VCaP (cell line): ENCODE results near the gene CORO7.
"Not testable (repeated sequence)": the region's sequence is repeated elsewhere in the genome, so short reads cannot be mapped to it uniquely, and the experiment has no call there.

Experiments used
- H3K27ac ChIP-seq: fragments of 450-650 bp; 2 replicates; pipeline ENCODE4 v1.5.1; 2017
- TF ChIP-seq, protein P1 (sequence below): fragments of 450-650 bp; conservative IDR thresholded peaks from 2 replicates; pipeline ENCODE4 v1.5.1; 2017; ENCODE audit warnings: mild to moderate bottlenecking, moderate library complexity

The CORO7 gene

DNA sequence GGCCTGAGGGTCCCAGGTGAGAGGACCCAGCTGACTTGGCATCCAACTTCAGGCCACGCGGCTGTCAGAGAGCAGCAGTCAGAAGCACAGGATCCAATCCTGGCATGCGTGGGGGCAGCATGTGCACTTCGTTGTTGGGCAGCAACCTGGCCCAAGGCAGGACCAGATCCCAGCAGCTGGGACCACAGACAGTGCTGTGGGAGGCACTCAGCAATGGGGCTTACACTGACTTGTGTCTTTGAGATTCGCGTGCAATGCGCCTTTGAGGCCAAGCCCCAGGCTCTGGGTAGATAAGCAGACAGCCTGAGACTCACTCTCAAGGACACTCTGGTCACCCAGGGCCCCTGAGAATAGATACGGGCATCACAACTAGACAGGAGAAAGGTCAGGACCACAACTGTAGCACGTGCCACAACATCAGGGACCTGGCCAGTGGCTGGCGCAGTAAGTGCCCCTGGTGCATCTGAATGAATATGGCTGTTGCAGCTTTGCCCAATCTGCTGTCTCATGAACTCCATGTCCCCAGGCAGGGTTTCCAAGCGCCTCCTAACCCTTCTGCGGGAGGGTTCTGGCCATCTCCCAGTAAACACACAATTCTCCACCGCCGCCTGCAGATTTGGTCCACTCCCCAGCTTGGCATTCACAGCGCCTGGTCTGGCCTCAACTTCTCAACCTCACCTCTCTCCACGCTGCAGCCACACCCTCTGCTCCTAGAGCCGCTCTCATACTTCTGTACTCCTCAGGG is 68.5 kb downstream of the CORO7 start:
- no peak overlapping the region for H3K27ac ChIP-seq
- TF ChIP-seq, protein P1, sequence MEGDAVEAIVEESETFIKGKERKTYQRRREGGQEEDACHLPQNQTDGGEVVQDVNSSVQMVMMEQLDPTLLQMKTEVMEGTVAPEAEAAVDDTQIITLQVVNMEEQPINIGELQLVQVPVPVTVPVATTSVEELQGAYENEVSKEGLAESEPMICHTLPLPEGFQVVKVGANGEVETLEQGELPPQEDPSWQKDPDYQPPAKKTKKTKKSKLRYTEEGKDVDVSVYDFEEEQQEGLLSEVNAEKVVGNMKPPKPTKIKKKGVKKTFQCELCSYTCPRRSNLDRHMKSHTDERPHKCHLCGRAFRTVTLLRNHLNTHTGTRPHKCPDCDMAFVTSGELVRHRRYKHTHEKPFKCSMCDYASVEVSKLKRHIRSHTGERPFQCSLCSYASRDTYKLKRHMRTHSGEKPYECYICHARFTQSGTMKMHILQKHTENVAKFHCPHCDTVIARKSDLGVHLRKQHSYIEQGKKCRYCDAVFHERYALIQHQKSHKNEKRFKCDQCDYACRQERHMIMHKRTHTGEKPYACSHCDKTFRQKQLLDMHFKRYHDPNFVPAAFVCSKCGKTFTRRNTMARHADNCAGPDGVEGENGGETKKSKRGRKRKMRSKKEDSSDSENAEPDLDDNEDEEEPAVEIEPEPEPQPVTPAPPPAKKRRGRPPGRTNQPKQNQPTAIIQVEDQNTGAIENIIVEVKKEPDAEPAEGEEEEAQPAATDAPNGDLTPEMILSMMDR, result no peak

DNA sequence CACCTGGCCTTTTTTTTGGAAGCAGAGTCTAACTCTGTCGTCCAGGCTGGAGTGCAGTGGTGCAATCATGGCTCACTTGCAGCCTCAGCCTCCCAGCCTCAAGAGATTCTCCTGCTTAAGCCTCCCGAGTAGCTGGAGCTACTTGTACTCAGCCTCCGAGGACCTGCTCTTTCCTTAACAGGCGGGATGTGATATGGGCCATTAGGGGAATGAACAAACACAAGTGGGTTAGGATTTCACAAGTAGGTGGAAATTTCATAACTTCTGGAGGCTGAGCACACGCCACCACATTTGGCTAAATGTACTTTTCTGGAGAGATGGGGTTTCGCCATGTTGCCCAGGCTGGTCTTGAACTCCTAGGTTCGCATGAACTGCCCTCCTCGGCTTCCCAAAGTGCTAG is 69.4 kb downstream of the CORO7 start:
- TF ChIP-seq, protein P1, result no peak
- H3K27ac ChIP-seq, result no peak overlapping the region

DNA sequence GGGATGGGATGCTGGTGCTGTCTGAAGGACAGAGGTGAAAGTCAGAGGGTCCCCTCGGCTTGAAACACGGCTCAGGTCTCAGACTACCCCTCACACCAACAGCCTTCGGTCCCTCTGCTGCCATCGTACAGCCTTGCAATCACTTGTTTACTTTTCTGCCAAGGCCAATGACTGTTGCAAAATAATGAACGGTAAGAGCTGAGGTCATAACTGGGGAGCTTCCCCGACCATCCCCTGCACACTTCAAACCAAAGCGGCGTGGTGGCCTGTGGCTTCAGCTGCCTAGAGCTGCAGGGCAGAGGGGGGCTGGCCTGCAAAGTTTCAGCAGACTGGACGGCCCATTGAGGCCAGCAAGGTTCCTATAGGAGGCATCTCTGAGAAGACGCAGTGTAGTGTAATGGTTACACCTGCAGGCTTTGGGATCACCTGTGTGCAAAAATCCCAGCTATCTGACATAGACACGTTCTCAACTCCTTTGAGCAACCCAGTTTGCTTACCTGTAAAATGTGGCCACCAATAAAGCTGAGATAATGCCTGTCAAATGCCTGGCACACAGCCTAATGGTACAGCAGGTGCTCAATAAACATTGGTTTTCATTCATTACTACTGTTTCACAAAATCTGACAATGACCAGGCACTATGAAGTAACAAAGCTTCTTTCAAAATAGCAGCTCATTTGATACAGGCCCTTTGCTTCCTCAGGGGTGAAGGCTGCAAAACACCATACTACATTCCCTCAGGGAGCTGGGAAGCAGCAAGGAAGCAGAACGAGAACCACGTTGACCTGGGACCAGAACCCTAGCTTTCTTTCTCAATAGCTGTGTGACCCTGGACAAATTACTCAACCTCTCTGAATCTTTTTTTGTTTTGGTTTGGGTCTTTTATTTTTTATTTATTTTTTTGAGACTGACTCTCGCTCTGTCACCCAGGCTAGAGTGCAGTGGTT is 70.3 kb downstream of the CORO7 start:
- TF ChIP-seq, protein P1, result no peak
- no peak overlapping the region; the same call in 1 of the 2 replicates for H3K27ac ChIP-seq

DNA sequence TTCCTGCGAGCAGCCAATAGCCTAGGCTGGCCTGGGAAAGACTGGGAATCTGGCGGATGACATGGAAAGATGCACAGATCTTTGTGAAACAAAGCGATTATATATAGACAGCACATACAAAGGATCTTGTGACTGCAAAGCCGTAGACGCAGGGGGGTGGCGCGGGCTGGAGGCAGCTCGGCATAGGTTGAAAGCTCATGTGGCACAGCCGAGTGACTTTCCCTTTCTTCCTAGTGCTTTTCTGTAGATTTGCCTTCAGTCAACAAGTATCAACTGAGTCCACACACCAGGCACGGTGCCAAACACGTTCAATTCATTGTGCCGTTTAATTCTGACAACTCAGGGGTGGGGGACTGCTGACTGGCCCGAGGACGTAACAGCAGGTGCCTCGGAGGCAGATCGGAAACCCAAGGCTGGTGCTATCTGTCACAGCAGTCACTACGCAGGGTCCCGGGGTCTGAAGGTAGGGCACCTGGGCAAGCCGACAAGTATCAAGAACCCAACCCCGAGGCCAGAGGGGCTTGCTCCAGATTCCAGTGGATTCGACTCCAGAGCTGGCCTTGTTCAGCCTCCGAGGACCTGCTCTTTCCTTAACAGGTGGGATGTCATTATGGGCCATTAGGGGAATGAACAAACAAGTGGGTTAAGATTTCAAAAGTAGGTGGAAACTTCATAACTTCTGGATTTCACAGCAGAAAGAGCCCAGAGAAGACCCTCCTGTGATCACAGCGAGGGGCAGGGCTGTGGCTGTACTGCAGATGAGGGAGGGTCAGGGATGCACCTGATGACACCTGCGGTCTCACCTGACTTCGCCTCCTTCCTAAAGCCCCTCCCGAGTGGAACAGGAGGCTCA is 71.2 kb downstream of the CORO7 start:
- TF ChIP-seq, protein P1, result no peak
- peak overlapping the region; percentile 19; the same call in 1 of the 2 replicates for H3K27ac ChIP-seq

DNA sequence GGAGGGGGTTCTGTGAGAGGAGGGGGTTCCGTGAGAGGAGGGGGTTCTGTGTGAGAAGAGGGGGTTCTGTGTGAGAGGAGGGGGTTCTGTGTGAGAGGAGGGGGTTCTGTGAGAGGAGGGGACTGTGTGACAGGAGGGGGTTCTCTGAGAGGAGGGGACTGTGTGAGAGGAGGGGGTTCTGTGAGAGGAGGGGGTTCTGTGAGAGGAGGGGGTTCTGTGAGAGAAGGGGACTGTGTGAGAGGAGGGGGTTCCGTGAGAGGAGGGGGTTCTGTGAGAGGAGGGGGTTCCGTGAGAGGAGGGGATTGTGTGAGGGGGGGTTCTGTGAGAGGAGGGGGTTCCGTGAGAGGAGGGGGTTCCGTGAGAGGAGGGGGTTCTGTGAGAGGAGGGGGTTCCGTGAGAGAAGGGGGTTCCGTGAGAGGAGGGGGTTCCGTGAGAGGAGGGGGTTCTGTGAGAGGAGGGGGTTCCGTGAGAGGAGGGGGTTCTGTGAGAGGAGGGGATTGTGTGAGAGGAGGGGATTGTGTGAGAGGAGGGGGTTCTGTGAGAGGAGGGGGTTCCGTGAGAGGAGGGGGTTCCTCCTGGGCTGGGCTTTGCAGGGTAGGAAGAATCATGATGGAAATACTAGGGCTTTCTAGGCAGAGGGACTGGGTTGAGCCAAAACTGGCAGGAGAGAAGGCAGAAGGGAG is 72.0 kb downstream of the CORO7 start:
- H3K27ac ChIP-seq, result not testable (repeated sequence)

DNA sequence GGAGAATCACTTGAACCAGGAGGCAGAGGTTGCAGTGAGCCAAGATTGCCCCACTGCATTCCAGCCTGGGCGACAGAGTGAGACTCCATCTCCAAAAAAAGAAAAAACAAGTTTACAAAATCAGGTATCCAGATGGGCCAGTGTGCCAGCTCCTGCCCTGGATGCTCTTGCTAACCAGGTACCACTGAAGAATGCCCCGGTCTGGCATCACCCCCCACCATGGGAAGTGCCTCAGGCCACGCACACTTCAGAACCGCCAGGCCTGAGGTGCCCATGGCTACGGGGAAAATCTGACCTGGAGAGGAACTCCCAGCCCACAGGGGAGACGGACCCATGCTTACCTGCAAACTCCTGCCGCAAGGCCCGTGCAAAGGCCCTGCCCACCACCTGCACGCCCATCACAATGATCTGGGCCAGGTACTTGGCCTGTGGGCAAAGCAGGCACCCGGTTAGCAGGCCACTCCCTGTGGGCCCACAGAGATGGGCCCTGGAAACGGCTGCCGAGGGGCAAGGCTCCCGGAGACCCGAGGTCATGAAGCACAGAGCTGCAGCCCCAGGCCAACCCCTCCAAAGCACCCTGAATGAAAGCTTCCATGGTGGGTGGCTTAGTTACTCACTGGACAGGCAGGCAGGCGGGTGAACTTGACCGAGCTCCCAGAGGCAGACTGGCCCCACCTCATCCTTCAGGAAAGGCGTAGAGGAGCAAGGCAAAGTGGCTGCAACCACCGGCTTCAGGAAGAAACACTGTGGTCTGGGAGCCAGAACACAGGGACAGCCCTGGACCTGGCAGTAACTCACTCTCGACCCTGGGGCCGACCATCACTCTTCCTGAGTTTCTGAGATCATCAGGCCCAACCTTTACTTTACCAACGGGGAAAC is 73.3 kb downstream of the CORO7 start:
- no peak overlapping the region for H3K27ac ChIP-seq
- TF ChIP-seq, protein P1, result no peak

DNA sequence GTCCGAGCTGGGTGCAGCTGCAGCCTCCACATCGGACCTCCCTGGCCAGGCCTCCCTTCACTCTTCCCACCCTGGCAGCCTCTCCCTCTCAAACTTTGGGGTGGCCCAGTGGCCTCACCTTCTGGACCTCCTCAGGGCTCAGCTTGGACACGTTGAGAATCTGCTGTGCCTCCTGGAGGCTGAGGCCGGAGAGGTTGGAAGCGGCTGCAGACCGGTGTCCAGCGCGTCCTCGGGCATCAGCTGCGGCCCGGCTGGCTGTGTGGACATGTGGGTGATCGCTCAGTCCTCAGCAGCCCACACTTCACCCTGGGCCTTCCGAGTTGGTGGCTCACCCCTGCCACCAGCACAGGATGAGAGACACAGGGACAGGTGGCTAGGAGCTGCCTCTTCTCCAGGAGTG is 75.1 kb downstream of the CORO7 start:
- H3K27ac ChIP-seq, result no peak overlapping the region
- TF ChIP-seq, protein P1, result no peak
